ENCODE data around the gene CNTN1.
A peak's percentile ranks its signal among the peaks of the same experiment; 100 is the strongest.

Gene CNTN1

GRCh38 chr12:40775661-40776060, 83.4 kb downstream of the CNTN1 start:
- no peak for FAIRE-seq

GRCh38 chr12:40784102-40784501, 91.9 kb downstream of the CNTN1 start:
- no peak for FAIRE-seq

GRCh38 chr12:40788276-40788675, 96.0 kb downstream of the CNTN1 start:
- FAIRE-seq: no peak

GRCh38 chr12:40792792-40793386, 100.7 kb downstream of the CNTN1 start:
- no peak for FAIRE-seq

GRCh38 chr12:40793471-40793870, 101.2 kb downstream of the CNTN1 start:
- no peak for FAIRE-seq

- FAIRE-seq: no peak
Observed at GRCh38 chr12:40794087-40794486, 101.8 kb downstream of the CNTN1 start.

GRCh38 chr12:40801082-40801481, 108.8 kb downstream of the CNTN1 start:
- no peak for FAIRE-seq

- no peak for FAIRE-seq
Observed at GRCh38 chr12:40801861-40802260, 109.6 kb downstream of the CNTN1 start.

GRCh38 chr12:40802656-40803055, 110.4 kb downstream of the CNTN1 start:
- FAIRE-seq: peak; percentile 54

GRCh38 chr12:40819436-40820108, 127.3 kb downstream of the CNTN1 start:
- no peak for FAIRE-seq

- no peak for FAIRE-seq
Observed at GRCh38 chr12:40820794-40821484, 128.7 kb downstream of the CNTN1 start.

GRCh38 chr12:40825156-40825555, 132.9 kb downstream of the CNTN1 start:
- no peak for FAIRE-seq

- no peak for FAIRE-seq
Observed at GRCh38 chr12:40827683-40828592, 135.7 kb downstream of the CNTN1 start.

- FAIRE-seq: no peak
Observed at GRCh38 chr12:40828593-40828990, 136.4 kb downstream of the CNTN1 start.

- FAIRE-seq: no peak
Observed at GRCh38 chr12:40829738-40830144, 137.5 kb downstream of the CNTN1 start.

- no peak for FAIRE-seq
Observed at GRCh38 chr12:40831916-40832315, 139.7 kb downstream of the CNTN1 start.

- FAIRE-seq: no peak
Observed at GRCh38 chr12:40832668-40833067, 140.4 kb downstream of the CNTN1 start.

- FAIRE-seq: no peak
Observed at GRCh38 chr12:40833818-40834217, 141.6 kb downstream of the CNTN1 start.

GRCh38 chr12:40834321-40834720, 142.1 kb downstream of the CNTN1 start:
- no peak for FAIRE-seq

GRCh38 chr12:40837891-40838429, 145.7 kb downstream of the CNTN1 start:
- FAIRE-seq: no peak

- FAIRE-seq: no peak
Observed at GRCh38 chr12:40843495-40843894, 151.3 kb downstream of the CNTN1 start.

GRCh38 chr12:40853221-40853620, 161.0 kb downstream of the CNTN1 start:
- no peak for FAIRE-seq

- no peak for FAIRE-seq
Observed at GRCh38 chr12:40854604-40855003, 162.4 kb downstream of the CNTN1 start.
